ENCODE results near the gene LIN52. TPM values are rescaled to one million over a fixed set of nuclear protein-coding genes. Genes with fewer than 3 reads are reported as not detected.

Gene LIN52
- total and polyA plus RNA-seq, 2 of the 13 experiments (the other 11 are each of a cell fraction or from before 2014, with no cell fraction given) = 11.4 to 23.3 TPM

DNA sequence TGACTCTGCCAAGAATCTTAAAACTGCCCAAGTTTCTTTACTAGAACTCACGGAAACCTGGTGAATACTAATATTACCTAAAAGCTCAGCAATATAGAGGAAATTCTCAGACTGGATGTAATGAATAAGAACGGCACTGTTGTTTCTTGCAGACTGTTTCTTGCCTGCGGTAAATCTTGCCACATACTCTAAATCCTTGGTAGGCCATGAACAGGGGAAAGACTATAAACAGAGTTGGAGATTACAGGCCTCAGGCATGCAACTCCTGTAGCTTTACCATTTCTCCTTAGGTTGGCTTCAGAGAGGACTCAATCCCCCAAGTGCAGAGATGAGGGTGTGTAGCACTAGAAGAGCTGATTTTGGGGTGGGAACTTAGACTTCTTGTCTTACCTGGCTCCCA, 1.6 kb upstream of the LIN52 start:
- POLR2A ChIA-PET = interaction anchor here (1.0 to 2.1 kb wide), 3 partner anchors 87 to 231 kb away, joined by 3 to 11 read pairs (median 4); partner anchors contain the start of gene PTGR2
- DNase-seq (ENCODE audit: low spot score) (no peak), FAIRE-seq (no peak), ATAC-seq (no peak)
- Histone ChIP-seq H4K20me1 (ENCODE audit: insufficient read depth, low read length) (no peaks in the 10 kb centered on the region), H3K36me3 (replicated peaks in 1 of 2; ENCODE audit: control insufficient read depth in 1 of 2, insufficient read depth in 2 of 2, low read length in 2 of 2) (no peaks in the 10 kb centered on the region), H3K27ac (ENCODE audit: extremely low read length, insufficient read depth, low read length) (peak overlapping the region; percentile 95), H3K79me2 (ENCODE audit: insufficient read depth, low read length) (peaks cover 33% of the 10 kb centered on the region), H3K9ac (ENCODE audit: insufficient read depth, low read depth, low read length) (peak overlapping the region; percentile 93), H3K4me1 (ENCODE audit: insufficient read depth, low read length) (peaks cover 46% of the 10 kb centered on the region), H3K4me2 (ENCODE audit: low read depth, low read length) (peak overlapping the region; percentile 79), H3K27me3 (ENCODE audit: control insufficient read depth in 1 of 2, insufficient read depth in 2 of 2, low read length in 2 of 2) (no peaks in the 10 kb centered on the region; a peak in 1 of 5 replicates), H2AFZ (ENCODE audit: low read length) (no peak overlapping the region), H3K4me3 (replicated peaks in 1 of 3; ENCODE audit: insufficient read depth in 1 of 3, low read depth in 2 of 3, low read length in 3 of 3) (peak overlapping the region; percentile 91 to 98 (median 95)), H3K9me3 (ENCODE audit: low read length) (no peaks in the 10 kb centered on the region)
- BruUV-seq (replicated peaks) = no TSS peak
- intact Hi-C loops (cut with micrococcal nuclease; ENCODE audit: unreplicated experiment) (no loop called here), in situ Hi-C loops (cut with HindIII; ENCODE audit: extremely low pct_ligation_motif_present, low pct_unique_long_range_greater_than_20kb) (no loop called here)
- CTCF ChIA-PET (ENCODE audit: low intra/inter-chr PET ratio, low total read pairs) = no interaction called here
- WGBS (ENCODE audit: low lambda C conversion rate) = 51% methylated on average over 3 of the region's 3 CpGs
- TF ChIP-seq KAT7 (CRISPR knock-in tag; IDR thresholded peaks at IDR 0.05; ENCODE audit: borderline replicate concordance) = 0 out of 2 replicates have a peak, but pooled peaks have one; percentile 12
- TF ChIP-seq HOXD1 (CRISPR knock-in tag; IDR thresholded peaks at IDR 0.05) = no peak

DNA sequence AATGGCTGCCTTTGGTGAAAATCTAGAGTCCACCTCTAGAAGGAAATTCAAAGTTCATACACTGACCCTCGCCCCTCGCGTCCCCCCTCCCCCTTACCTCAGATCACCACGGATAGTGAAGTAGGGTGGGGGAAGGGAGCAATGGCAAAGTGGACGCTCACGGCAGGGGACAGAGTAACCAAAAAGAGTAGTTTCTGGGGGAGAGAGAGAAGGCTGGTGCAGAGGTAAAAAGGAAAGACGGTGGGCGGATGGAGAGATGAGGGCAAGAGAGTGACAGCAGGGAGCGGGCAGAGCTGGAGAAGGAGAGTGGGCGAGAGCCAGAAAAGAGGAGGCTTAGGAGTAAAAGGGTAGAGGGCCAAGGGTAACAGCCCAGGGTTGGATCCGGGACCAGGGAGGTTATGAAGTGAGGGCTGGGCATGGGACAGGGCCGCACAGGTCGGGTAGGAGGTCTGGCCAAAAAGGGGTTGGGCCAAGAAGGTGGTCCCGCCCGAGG, 926 bp upstream of the LIN52 start:
- under 1% methylated on average over 13 of the region's 15 CpGs for WGBS (ENCODE audit: low lambda C conversion rate)
- Histone ChIP-seq H3K27me3 (ENCODE audit: control insufficient read depth in 1 of 2, insufficient read depth in 2 of 2, low read length in 2 of 2) (no peaks in the 10 kb centered on the region; a peak in 1 of 5 replicates), H3K4me3 (replicated peaks in 1 of 3; ENCODE audit: insufficient read depth in 1 of 3, low read depth in 2 of 3, low read length in 3 of 3) (peak overlapping the region; percentile 91 to 98 (median 95)), H4K20me1 (ENCODE audit: insufficient read depth, low read length) (no peaks in the 10 kb centered on the region), H2AFZ (ENCODE audit: low read length) (no peak overlapping the region), H3K36me3 (replicated peaks in 1 of 2; ENCODE audit: control insufficient read depth in 1 of 2, insufficient read depth in 2 of 2, low read length in 2 of 2) (no peaks in the 10 kb centered on the region), H3K27ac (ENCODE audit: extremely low read length, insufficient read depth, low read length) (peak overlapping the region; percentile 95), H3K79me2 (ENCODE audit: insufficient read depth, low read length) (peaks cover 38% of the 10 kb centered on the region), H3K4me1 (ENCODE audit: insufficient read depth, low read length) (peaks cover 46% of the 10 kb centered on the region), H3K9me3 (ENCODE audit: low read length) (no peaks in the 10 kb centered on the region), H3K4me2 (ENCODE audit: low read depth, low read length) (peak overlapping the region; percentile 79), H3K9ac (ENCODE audit: insufficient read depth, low read depth, low read length) (peak overlapping the region; percentile 93)
- BruUV-seq (replicated peaks) = no TSS peak
- peak; percentile 32 for DNase-seq (ENCODE audit: low spot score)
- CTCF ChIA-PET (ENCODE audit: low intra/inter-chr PET ratio, low total read pairs) = no interaction called here
- no peak; the same call in 2 of the 3 replicates for ATAC-seq
- in situ Hi-C loops (cut with HindIII; ENCODE audit: extremely low pct_ligation_motif_present, low pct_unique_long_range_greater_than_20kb) (no loop called here), intact Hi-C loops (cut with micrococcal nuclease; ENCODE audit: unreplicated experiment) (no loop called here)
- POLR2A ChIA-PET = interaction anchor here (0.9 to 2.1 kb wide), 7 partner anchors 81 to 232 kb away, joined by 3 to 11 read pairs (median 3); partner anchors contain the start of genes COQ6, FAM161B, PTGR2 and ZNF410
- no peak for FAIRE-seq
- TF ChIP-seq SPEN (CRISPR knock-in tag; IDR thresholded peaks at IDR 0.05; ENCODE audit: low read depth) (no peak; the same call in 1 of the 2 replicates), ATF1 (CRISPR knock-in tag; IDR thresholded peaks at IDR 0.05) (no peak), ZNF232 (CRISPR knock-in tag; IDR thresholded peaks at IDR 0.05; ENCODE audit: borderline replicate concordance) (0 out of 2 replicates have a peak, but pooled peaks have one; percentile 42), ZNF143 (CRISPR knock-in tag; IDR thresholded peaks at IDR 0.05) (no peak), BRD4 (CRISPR knock-in tag; IDR thresholded peaks at IDR 0.05) (0 out of 2 replicates have a peak, but pooled peaks have one; percentile 34), ZBTB26 (CRISPR knock-in tag; IDR thresholded peaks at IDR 0.05; ENCODE audit: borderline replicate concordance) (peak; percentile 93), ZFP82 (CRISPR knock-in tag; IDR thresholded peaks at IDR 0.05; ENCODE audit: borderline replicate concordance) (peak; percentile 36; the same call in 1 of the 2 replicates), SIX4 (CRISPR knock-in tag; IDR thresholded peaks at IDR 0.05) (no peak)

Data from HepG2 (cell line).